Measurements from ENCODE around the gene CPM. TPM values are rescaled to one million over a fixed set of nuclear protein-coding genes. Genes with fewer than 3 reads are reported as not detected.

Gene CPM
- total RNA-seq, 4 donors from 2014 or later: 54.0 to 117 (median 75.2) TPM

GRCh38 chr12:68856510-68856909 is 76.5 kb downstream of the CPM start:
- DNase-seq (ENCODE audit: low spot score in 2 of 2): no peak
- WGBS, 2 donors: 69 to 77% methylated on average over 3 of the region's 3 CpGs
- H3K36me3 ChIP-seq: no peaks in the 10 kb centered on the region

GRCh38 chr12:68855771-68856170 is 77.2 kb downstream of the CPM start:
- no peaks in the 10 kb centered on the region for H3K27me3 ChIP-seq
- H3K36me3 ChIP-seq: no peaks in the 10 kb centered on the region
- no peaks in the 10 kb centered on the region for H3K4me1 ChIP-seq
- TF ChIP-seq CTCF (IDR thresholded peaks at IDR 0.05) (no peak), EP300 (IDR thresholded peaks at IDR 0.05) (no peak), POLR2A (IDR thresholded peaks at IDR 0.05) (no peak)
- H3K27ac ChIP-seq: no peak overlapping the region
- no peaks in the 10 kb centered on the region for H3K9me3 ChIP-seq
- WGBS, 2 donors: 95 to 99% methylated on average over 8 of the region's 8 CpGs
- H3K4me3 ChIP-seq: no peak overlapping the region
- no peak for DNase-seq (ENCODE audit: low spot score in 2 of 2)

More at GRCh38 chr12:68856510-68856909, 76.5 kb downstream of the CPM start:
- no peak overlapping the region for H3K27ac ChIP-seq
- no peak overlapping the region for H3K4me3 ChIP-seq
- no peaks in the 10 kb centered on the region for H3K27me3 ChIP-seq
- H3K9me3 ChIP-seq: no peaks in the 10 kb centered on the region
- TF ChIP-seq CTCF (IDR thresholded peaks at IDR 0.05): no peak
- no peak for TF ChIP-seq POLR2A (IDR thresholded peaks at IDR 0.05)
- no peak for TF ChIP-seq EP300 (IDR thresholded peaks at IDR 0.05)
- H3K4me1 ChIP-seq: no peaks in the 10 kb centered on the region

GRCh38 chr12:68855111-68855510 is 77.9 kb downstream of the CPM start:
- DNase-seq (ENCODE audit: low spot score in 2 of 2): no peak
- 89 to 90% methylated on average over 3 of the region's 3 CpGs for WGBS, 2 donors
- Histone ChIP-seq H3K4me1 (no peaks in the 10 kb centered on the region), H3K36me3 (no peaks in the 10 kb centered on the region), H3K27ac (no peak overlapping the region), H3K27me3 (no peaks in the 10 kb centered on the region), H3K9me3 (no peaks in the 10 kb centered on the region), H3K4me3 (no peak overlapping the region)
- no peak for TF ChIP-seq CTCF (IDR thresholded peaks at IDR 0.05)
- no peak for TF ChIP-seq POLR2A (IDR thresholded peaks at IDR 0.05)
- TF ChIP-seq EP300 (IDR thresholded peaks at IDR 0.05): no peak

- no peaks in the 10 kb centered on the region for H3K27me3 ChIP-seq
- no peaks in the 10 kb centered on the region for H3K4me1 ChIP-seq
Observed at GRCh38 chr12:68854554-68854953, 78.4 kb downstream of the CPM start.

GRCh38 chr12:68854078-68854468 is 78.9 kb downstream of the CPM start:
- H3K9me3 ChIP-seq: no peaks in the 10 kb centered on the region
- no peaks in the 10 kb centered on the region for H3K27me3 ChIP-seq
- WGBS, 2 donors: 83% methylated on average over 2 of the region's 2 CpGs
- no peak overlapping the region for H3K27ac ChIP-seq
- H3K4me3 ChIP-seq: no peak overlapping the region
- no peaks in the 10 kb centered on the region for H3K4me1 ChIP-seq
- no peaks in the 10 kb centered on the region for H3K36me3 ChIP-seq
- no peak for TF ChIP-seq CTCF (IDR thresholded peaks at IDR 0.05)
- TF ChIP-seq EP300 (IDR thresholded peaks at IDR 0.05): no peak
- no peak for TF ChIP-seq POLR2A (IDR thresholded peaks at IDR 0.05)
- no peak for DNase-seq (ENCODE audit: low spot score in 2 of 2)

More at GRCh38 chr12:68854554-68854953, 78.4 kb downstream of the CPM start:
- 92% methylated on average over 3 of the region's 3 CpGs for WGBS, 2 donors
- Histone ChIP-seq H3K27ac (no peak overlapping the region), H3K36me3 (no peaks in the 10 kb centered on the region), H3K9me3 (no peaks in the 10 kb centered on the region), H3K4me3 (no peak overlapping the region)
- TF ChIP-seq EP300 (IDR thresholded peaks at IDR 0.05) (no peak), POLR2A (IDR thresholded peaks at IDR 0.05) (no peak), CTCF (IDR thresholded peaks at IDR 0.05) (no peak)
- no peak for DNase-seq (ENCODE audit: low spot score in 2 of 2)
